MV-4-11 (cell line): ENCODE results near the gene TMEM43.
A peak's percentile ranks its signal among the peaks of the same experiment; 100 is the strongest.
"Not testable (repeated sequence)": the region's sequence is repeated elsewhere in the genome, so short reads cannot be mapped to it uniquely, and the experiment has no call there.

Experiments used
- DNase-seq: peaks from one replicate; lab custom pipeline; 2025; lab: John Stamatoyannopoulos, UW

The TMEM43 gene

GRCh38 chr3:14124615-14125192 lies at the start of gene TMEM43, which contains the start of gene CHCHD4:
Gene TMEM43 (plus strand): TSS chr3:14125052. CDS start chr3:14125194, 142 bp downstream.
Gene CHCHD4 (minus strand): TSS chr3:14124870. CDS start chr3:14124676, 194 bp downstream.
- DNase-seq = peak; percentile 99

GRCh38 chr3:14075233-14075632 lies 49.6 kb upstream of the TMEM43 start:
- not testable (repeated sequence) for DNase-seq

GRCh38 chr3:14077310-14077709 lies 47.5 kb upstream of the TMEM43 start:
- DNase-seq = no peak

GRCh38 chr3:14082108-14082657 lies 42.7 kb upstream of the TMEM43 start:
- no peak for DNase-seq

GRCh38 chr3:14087461-14087860 lies 37.4 kb upstream of the TMEM43 start:
- not testable (repeated sequence) for DNase-seq

- DNase-seq = not testable (repeated sequence)
Measured at GRCh38 chr3:14091959-14092358, 32.9 kb upstream of the TMEM43 start.

GRCh38 chr3:14092464-14092863 lies 32.4 kb upstream of the TMEM43 start:
- no peak for DNase-seq

- DNase-seq = no peak
Measured at GRCh38 chr3:14093831-14094230, 31.0 kb upstream of the TMEM43 start.

- no peak for DNase-seq
Measured at GRCh38 chr3:14096742-14097141, 28.1 kb upstream of the TMEM43 start.

GRCh38 chr3:14097616-14098391 lies 27.0 kb upstream of the TMEM43 start:
- DNase-seq = no peak

- not testable (repeated sequence) for DNase-seq
Measured at GRCh38 chr3:14109821-14110220, 15.0 kb upstream of the TMEM43 start.

- DNase-seq = no peak
Measured at GRCh38 chr3:14110699-14111098, 14.2 kb upstream of the TMEM43 start.

- DNase-seq = no peak
Measured at GRCh38 chr3:14113965-14114635, 10.8 kb upstream of the TMEM43 start.

- no peak for DNase-seq
Measured at GRCh38 chr3:14117468-14118399, 7.1 kb upstream of the TMEM43 start.

GRCh38 chr3:14118400-14119381 lies 6.2 kb upstream of the TMEM43 start:
- peak; percentile 55 for DNase-seq

- DNase-seq = no peak
Measured at GRCh38 chr3:14119651-14120050, 5.2 kb upstream of the TMEM43 start.

GRCh38 chr3:14120111-14120920 lies 4.5 kb upstream of the TMEM43 start:
- DNase-seq = no peak

GRCh38 chr3:14120921-14121448 lies 3.9 kb upstream of the TMEM43 start:
- not testable (repeated sequence) for DNase-seq

GRCh38 chr3:14121859-14122258 lies 3.0 kb upstream of the TMEM43 start:
- DNase-seq = no peak
